CD1c-positive myeloid dendritic cell (primary cell): Measurements from ENCODE around the gene DMD.
"Not testable (repeated sequence)": the region's sequence is repeated elsewhere in the genome, so short reads cannot be mapped to it uniquely, and the experiment has no call there.

Experiments
- DNase-seq: peaks from one replicate; pipeline ENCODE4 v3.0.0-alpha.2; 2016; ENCODE audit errors: extremely low spot score

Gene DMD

DNA sequence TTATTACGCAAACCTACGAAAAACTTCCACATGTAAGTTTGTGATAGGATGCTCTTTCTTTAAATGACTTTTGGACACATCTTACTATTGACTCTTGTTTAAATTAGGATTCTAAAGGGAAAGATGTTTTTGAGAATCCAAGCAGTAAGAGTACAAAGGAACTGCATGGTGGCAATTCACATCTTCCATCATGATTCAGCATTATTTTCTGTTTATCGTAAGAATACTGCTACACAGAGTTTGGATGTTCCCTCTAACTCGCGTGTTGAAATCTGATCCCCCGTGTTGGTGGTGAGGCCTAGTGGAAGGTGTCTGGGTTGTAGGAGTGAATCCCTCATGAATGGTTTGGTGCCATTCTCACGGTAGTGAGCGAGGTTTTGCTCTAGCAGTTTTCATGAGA lies 1767.7 kb downstream of the DMD start:
- no peak for DNase-seq

DNA sequence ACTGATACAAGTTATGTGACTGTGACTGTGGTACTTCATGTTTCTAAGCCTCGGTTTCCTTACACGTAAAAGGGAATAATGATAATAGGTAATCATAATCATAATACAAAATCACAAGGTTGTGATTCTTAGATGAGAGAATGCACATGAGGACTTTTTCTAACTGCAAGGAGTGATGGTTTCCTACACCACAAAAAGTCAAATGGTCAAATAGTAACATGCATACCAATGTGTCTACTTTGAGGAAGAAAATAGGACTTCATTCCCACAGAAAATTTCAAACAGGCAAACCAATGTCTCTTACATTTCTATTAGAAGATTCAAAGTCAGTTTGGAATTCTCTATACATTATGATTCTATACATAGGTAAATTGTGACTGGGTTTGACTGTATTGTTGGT lies 1770.8 kb downstream of the DMD start:
- DNase-seq, result no peak

DNA sequence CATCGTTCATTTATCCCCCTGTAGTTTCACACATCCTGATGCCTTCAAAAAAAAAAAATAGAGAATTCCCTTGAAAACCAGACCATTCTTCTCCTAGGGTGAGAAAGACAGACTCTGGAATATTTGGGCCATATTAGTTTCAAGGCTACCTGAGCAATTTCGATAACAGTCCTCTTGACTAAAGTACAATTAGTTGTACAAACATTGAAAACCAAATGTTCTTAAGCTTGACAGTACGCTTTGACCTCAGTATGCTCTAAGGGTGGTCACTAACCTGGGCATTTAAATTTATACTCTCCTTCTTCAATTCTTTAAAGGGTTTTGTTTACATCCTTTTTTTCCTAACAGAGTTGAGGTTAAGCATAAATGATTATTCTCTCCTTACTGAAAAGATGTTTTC lies 1774.9 kb downstream of the DMD start:
- DNase-seq, result no peak

DNA sequence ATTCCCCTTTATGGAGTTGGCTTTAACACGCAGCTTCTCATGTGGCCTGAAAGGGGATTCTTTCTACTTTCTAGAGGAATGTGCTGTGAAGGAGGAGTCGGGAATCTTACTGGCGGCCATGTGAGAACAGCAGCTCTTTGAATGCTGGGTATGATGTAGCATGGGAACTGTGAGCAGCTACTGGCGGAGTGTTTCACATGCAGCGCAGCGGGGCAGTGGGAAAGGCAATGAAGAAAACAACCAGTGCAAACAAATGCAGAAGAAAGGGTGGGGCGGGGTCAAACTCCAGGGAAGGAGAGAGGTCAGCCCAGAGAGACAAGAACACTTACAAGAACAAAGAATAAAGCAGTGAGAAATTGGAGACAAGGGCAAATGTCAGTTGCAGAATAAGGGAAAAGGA lies 1775.8 kb downstream of the DMD start:
- no peak for DNase-seq

DNA sequence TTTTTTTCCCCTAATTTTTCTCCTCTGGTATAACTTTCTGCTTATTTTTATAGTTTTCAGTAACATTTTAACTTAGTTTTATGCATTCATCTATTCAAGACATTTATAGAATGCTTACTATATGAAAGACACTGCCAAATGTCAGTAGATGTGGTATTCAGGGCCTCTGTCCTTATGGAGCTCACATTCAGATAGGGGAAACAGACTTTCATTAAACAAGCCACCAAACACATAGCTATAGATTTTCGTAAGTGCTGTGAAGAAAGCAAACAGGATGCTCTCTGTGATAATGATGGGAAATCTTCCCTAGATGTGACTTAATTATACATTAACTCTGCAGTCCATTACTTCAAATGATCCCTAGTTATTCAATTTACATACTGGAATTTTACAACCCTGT lies 1777.5 kb downstream of the DMD start:
- no peak for DNase-seq

DNA sequence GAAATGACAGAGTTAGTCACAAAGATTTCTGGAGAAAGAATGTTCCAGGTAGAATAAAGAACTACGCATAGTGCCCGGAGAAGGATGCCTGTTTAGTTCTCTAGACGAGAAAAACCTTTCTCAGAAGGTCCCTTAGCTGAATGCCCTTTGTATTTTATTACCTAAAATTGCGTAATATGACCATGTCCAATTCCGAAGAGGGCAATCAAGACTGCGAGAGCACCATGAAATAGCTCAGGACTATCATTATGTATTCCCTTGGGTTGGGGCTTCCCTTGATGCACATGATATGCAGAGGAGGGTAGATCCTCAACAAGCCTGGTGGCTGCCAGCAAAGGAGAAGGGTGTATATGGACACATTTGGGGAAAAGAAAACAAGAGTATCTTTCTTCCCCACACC lies 1781.4 kb downstream of the DMD start:
- no peak for DNase-seq

DNA sequence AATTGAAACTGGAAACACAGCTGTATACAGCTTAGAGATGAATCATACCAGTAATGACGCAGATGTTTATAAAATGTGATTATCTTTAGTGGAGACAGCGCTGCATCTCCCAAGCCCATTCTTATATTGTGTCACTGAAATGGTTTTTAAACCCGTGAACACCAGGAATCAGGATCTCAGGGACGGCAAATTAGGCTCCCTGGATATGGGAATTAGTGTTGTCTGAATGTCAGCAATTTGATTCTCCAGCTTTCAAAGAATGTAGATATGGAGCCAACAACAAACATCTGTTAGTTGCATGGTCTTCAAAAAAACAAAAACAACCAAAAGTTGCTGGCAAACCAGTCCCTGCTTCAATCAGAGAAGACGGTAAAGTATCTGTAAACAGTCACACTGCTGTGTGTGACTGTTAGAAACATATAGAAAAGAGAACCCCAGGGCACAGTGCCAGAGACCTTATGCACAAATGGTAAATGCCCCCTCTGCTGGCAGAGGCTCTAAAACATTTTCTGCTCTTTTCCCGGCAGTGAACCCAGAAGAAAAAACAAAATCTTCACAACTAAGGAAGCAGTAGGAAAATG lies 1787.7 kb downstream of the DMD start:
- DNase-seq, result no peak

DNA sequence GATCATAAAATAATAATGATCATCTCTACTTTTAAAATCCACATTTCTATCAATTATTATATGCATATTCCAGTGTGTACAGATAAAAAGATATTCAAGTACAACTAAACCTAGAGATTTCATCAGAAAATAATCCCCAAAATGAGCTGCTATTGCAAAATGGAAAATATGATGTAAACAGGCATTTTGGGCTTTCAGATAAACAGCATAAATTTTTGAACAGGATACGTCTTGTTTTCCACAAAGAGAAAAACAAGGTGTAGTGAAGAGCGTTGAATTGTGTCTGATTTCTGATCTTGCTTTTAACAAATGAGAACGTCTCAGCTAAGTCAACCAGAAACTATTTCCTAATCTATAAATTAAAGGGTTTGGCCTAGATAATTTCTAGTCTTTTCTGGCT lies 1789.9 kb downstream of the DMD start:
- DNase-seq, result no peak

DNA sequence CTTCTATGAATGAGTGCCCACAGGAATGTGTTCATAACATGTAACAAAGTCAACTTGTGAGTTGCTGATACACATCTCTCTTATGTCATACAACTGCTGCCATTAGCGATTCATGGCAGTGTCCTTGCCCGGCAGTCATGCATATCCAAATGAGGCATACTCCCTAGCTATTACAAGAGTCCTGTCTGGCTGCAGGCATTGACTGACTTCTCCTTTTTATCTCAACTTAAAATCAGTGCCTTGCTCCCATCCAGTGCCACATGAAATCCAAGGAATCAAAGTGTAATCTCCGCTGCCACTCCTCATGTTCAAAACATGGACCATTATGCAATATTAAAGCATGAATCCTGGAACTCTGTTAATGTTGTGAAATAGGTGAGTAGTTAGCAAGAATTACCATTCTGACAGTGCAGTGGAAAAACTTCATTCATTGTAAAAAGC lies 1790.6 kb downstream of the DMD start:
- DNase-seq, result no peak

DNA sequence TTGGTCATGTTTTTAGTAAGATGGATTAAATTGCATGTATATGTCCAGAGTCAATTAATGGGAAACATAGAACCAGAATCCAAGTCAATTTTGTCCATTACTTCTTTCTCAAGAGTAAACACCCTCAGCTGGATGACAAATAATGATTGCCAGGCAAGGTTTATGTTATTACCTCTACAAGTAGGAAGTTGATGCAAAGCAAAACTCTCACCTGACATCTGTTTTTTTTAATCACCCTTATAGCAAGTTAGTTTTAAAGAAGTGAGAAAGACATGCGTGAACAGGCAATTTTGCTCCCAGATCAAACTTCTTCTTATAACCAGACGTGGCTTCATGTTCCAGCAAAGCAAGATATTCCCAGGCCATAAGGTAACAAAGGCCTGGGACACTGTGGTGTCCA lies 1791.0 kb downstream of the DMD start:
- DNase-seq, result no peak

DNA sequence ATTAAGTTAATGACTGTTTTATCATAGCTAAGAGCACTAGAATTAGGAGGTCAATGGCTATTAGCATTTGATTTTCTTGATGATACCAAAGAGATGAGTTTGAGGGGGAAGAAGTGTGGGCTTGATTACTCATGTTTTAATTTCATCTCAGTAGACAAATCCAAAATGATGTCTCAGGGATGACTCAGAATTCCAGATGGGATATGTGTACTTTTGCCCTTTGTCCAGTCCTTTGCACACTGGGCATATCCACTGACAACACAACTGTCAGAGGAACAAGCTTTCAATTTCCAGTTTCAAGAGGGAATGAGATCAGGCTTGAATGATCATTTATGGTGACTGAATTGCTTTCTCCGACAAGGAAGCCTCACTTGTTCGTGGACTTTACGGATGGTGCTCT lies 1814.2 kb downstream of the DMD start:
- DNase-seq, result no peak

DNA sequence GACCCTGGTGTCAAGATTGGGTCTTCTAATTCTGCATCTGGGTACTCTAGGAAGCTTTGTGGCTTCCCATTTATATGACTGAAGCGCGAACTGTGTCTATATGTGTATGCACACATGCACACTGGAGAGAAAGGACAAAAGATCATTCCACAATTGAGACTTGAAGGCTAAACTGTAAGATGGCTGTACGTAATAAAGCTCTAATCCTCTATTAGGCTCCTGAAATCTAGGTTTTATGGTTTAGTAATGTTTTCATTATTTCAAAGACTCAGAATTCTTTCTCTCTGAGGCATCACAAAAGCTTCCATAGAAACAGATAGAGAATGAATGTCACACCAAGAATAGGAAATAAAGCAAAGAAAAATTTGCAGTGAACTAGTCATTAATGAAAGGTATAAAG lies 1818.8 kb downstream of the DMD start:
- DNase-seq, result no peak

DNA sequence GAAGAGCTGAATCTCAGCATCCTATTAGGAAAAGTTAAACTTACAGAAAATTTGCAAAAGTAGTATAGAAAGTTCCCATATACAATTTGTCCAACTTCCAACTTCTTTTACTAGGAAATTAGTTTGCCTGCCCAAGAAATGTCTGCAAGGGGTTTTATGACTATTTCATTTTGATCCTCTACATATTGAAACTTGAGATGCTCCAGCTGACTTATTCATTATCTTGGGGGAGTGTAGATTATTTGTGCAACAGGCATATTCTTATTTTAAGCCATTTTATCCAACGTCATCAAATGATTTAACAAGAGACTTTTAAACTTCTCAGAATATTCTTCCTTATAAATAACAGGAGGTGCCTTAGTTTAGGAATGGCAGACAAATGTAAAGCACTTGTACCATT lies 1822.4 kb downstream of the DMD start:
- no peak for DNase-seq

DNA sequence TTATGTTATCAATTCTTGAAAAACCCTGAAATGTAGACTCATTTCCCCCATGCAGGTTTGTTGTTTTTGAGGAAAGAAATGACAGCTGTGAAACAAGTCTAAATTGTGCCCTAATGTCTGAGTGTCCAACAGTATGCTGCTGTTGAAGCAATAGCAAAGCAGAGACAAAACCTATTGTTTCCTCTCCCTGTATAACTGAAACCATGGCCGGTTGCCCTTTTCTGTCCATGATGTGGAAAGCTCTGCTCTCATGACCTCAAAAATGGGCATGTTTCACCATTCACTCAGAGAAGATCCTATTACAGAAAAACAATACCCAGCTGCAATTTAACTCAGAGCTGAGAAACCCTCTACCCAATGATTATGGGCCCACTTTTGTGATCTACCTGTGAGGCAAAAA lies 1826.9 kb downstream of the DMD start:
- no peak for DNase-seq

DNA sequence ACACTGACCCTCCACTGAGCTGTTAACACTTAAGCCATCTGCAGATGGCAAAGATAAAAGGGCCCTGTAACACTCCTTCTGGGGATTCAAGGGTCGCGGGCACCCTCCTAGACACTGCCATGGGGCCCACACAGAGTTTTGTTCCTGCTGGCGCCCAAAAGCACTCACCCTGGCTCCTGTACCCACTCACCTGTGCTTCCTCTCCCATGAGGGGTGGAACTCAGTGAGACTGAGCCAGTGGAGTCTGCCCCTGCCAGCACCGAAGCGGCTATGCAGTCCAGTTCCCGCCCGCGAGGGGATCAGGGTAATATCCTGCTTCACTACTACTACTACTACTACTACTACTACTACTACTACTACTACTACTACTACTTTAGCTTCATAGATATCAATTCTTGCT lies 1827.4 kb downstream of the DMD start:
- no peak for DNase-seq

DNA sequence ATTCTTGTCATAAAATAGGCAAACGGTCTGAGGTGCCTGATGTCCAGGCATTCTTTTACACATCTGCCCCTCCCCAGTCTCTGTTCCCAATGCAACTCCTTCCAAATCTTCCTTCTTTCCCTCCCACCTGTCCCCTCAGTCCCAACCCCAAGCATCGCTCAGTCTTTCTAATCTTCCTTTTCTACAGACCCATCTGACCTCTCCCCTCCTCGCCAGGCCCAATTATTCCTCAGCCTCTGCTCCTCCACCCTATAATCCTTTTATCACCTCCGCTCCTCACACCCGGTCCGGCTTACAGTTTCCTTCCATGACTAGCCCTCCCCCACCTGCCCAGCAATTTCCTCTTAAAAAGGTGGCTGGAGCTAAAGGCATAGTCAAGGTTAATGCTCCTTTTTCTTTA lies 1832.4 kb downstream of the DMD start:
- DNase-seq, result not testable (repeated sequence)

DNA sequence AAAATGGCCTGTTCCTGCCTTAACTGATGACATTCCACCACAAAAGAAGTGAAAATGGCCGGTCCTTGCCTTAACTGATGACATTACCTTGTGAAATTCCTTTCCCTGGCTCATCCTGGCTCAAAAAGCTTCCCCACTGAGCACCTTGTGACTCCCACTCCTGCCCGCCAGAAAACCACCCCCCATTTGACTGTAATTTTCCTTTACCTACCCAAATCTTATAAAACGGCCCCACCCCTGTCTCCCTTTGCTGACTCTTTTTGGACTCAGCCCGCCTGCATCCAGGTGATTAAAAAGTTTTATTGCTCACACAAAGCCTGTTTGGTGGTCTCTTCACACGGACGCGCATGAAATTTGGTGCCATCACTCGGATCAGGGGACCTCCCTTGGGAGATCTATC lies 1833.5 kb downstream of the DMD start:
- DNase-seq, result not testable (repeated sequence)

DNA sequence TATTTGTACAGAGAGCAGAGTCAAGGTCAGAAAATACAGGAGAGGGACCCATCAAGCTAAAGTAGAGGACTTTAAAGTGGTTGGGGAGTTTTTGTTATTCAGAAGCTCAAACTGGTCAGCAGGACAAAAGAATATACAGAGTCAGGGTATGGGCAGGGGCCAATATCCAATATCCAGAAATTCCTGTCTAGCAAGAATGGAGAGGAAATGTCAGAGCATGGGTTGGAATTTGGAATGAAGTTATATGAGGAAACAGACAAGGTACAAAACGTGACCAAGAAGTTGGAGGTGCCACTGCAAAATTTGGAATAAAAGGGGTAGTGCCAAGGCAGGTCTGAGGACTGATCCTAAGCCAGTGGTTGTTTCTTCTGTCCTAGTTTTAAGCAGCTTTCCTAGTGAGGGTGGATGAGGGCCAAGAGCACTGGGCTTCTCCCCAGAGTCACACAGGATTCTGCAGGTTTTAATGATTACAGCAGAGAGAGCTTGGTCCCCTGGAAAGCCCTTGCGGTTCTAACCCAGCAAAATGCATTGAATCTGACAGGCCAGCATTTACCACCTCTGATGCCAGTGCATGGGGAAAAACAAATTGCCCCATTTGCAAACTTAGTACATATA lies 1834.8 kb downstream of the DMD start:
- no peak for DNase-seq

DNA sequence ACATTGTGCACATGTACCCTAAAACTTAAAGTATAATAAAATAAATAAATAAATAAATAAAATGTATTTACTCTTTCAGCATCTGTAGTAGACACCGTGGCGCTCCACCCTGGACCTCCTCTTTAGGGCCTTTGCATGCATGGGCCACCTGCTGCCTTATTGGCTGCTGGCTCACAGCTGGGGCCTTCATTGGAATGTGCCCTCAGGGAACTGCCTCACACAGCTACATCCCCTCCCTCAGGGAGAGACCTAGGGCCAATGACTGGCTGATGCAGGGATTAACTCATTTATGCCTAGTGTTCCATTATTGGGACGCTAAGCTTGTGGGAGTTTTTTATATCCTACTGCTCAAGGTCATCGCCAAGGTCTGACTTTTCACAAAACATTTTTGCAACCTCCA lies 1836.6 kb downstream of the DMD start:
- no peak for DNase-seq

DNA sequence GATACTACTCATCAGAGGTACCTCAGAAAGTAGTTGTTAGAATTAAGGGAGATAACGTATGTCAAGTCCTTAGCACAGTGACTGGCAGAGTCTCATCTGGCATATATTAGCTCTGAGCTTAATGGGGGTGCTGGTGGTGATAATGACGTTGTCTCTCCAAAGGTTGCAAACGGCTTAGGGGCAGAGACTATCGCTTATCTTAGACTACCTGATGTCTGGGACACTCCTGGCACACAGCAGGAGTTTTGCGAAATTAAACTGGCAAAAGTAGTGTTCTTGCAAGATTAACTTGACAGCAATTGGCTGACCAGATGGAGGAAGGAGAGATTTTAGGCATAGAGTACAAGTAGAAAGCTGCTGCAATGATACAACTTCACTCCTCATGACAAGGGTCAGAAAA lies 1839.4 kb downstream of the DMD start:
- no peak for DNase-seq

DNA sequence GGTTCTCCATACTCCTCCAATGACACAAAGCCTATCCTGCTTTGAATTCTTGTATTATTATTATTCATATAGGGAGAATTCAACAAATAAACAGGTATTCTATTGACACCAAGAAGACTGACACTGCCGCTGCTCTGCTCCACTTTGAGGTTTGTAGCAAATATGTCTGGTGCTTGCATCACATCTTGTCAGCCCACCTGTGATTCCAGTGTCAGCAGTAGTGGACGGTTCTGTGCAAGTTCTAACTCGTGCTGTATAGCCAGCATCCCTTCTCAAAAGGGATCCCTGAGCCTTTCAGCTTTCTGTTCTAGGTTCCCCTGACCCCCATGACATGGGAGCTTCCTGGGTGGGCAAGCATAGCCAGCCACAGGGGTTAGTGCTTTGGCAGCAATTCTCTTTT lies 1843.5 kb downstream of the DMD start:
- no peak for DNase-seq

DNA sequence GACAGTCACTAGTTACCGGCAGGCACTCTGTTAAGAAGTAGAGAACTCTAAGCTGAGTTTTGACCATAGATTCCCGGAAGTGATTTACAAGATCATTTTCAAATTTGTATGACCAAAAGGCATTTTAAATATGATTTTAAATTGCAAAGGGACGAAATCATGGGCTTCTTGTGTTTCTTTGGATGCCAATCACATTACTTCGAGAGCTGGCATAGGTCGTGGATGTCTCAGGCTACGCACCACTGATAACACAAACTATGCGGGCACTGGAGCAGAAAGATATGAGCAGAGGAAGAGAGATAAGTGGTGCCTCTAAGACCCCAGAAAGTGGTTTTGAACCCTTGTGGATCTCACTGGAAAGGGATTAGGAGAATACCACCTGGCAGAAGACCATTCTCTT lies 1845.3 kb downstream of the DMD start:
- no peak for DNase-seq

DNA sequence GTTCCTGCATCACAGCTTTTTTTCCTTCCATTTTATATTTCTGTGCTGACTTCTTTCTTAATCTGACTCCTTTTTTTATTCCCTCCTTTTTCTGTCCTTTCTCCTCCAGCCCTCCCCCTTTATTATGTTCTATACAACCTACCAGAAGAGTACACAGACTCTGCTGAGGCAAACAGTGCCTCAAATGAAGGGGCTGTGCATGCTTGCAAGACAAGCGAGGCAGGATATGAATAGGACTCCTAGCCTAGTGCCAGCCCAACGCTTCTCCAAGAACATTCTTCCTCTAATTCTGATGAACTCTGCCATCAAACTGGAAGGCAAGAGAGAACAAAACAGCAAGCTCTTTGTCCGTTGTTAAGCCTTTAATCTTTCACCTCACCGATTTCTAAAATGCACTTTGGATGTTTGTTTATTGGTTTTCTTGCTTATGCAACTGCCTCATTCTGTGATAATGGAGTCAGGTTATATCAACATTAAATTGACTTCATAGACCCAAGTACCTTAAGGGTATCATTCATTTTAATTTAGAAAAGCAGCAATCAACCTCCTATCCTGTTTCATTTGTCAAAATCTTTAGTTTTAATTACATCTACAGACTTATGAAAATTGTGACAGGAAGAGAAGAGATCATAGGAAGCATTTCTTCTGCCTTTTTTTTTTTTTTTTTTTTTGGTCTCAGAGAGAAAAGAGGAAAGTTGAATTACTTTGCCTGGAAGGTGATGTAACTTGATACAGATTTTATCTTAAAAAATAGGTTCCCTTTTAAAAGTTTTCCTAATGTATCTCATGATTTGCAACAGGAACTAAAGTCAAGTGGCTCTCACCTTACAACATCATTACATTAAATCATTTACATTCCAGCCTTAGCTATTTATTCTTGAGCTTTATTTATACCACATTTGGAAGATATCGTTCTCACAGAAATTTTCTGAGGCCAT lies 1854.8 kb downstream of the DMD start:
- DNase-seq, result no peak
